HG02938 (cell line): Measurements from ENCODE around the gene MXRA7.
"Not testable (repeated sequence)": the region's sequence is repeated elsewhere in the genome, so short reads cannot be mapped to it uniquely, and the experiment has no call there.

Experiments
- ATAC-seq: cut with Tn5 transposase; IDR thresholded peaks from one replicate; pipeline ENCODE4 v1.9.1; 2021; ENCODE audit warnings: mild to moderate bottlenecking, moderate library complexity; ENCODE audit not compliant: unreplicated experiment

MXRA7 gene

DNA sequence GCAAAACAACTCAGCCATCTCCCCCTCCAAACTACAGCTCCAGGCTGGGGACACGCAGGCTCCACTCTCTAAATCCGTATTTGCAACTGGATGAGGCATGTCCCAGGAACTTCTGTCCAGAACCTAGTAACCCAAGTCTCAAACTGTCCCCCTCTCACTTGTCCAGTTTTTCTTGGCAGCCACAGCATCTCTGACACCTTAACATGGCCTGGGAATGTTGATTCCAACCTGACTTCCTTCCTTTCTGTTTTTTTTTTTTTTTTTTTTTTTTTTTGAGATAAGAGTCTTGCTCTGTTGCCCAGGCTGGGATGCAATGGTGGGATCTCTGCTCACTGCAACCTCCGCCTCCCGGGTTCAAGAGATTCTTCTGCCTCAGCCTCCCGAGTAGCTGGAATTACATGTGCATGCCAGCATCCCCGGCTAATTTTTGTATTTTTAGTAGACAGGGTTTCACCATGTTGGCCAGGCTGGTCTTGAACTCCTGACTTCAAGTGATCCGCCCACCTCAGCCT is 12.2 kb downstream of the MXRA7 start:
- not testable (repeated sequence) for ATAC-seq

DNA sequence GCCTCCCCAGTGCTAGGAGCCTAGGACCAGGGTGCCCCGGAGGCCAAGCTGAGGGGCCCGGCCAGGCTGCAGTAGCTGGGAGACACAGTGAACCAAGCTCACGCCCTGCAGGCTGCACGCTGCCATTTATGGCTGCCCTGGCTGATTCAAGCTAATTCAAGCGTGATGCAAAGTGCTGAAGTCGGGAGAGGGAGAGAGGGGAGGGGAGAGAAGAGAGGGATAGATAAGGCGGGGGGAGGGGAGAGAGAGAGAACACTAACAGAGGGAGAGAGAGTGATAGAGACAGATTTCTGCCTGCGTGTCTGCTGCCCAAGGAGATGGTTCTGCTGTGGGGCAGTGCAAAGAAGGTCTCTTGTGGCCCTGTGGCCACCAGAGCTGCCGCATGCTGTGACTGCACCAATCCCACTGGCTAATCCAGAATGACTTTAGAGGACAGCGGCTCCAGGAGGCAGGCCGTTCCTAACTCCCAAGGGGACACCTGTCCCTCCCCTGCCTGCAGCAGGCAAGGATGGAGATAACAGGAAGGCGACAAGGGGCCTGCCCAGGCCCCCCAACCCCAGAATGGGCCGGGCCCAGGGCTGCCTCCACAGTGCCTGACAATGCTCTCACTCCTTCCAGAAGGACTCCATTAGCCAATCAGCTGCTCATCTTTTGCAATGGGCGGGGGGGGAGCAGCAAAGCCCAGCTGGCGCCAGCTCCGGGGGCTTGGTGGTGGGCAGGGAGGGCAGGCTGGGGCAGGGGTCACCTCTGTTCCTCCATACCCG is 12.9 kb downstream of the MXRA7 start:
- ATAC-seq, result no peak

DNA sequence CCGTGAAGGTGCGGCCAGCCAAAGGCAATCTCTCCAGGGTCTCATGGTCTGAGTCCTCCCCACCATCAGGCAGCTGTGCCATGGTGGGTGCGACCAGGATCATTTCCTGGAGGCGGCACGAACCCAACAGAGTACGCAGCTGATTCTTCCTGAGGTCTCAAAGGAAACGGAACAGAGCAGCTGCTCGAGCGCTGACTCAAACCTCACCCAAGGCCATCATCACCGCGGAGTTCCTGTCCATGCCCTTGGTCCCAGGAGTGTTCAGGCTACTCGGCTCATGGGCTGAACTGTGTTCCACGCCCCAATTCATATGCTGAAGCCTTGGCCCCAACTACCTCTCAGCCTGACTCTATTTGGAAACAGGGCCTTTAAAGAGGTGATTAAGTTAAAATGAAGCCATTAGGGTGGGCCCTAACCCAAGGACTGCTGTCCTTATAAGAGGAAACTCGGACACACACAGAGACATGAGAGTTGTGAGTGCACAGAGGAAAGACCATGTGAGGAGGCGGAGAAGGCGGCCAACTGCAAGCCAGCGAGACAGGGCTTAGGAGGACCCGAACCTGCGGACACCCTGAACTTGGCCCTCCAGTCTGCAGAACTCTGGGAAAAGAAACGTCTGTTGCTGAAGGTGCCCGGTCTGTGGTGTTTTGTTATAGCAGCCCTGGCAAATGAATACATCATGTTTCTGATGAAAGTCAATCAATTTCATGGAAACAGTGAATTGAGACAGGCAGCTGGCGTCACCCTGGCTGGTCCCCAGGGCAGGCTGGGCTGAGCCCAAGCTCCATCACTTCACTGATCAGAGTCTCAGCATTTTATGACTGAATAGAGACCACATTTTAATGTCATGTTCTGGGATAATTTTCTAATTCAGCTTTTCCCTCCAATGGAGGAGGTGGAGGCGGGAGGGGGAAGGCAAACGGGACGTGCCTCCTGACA is 13.7 kb downstream of the MXRA7 start:
- no peak for ATAC-seq

DNA sequence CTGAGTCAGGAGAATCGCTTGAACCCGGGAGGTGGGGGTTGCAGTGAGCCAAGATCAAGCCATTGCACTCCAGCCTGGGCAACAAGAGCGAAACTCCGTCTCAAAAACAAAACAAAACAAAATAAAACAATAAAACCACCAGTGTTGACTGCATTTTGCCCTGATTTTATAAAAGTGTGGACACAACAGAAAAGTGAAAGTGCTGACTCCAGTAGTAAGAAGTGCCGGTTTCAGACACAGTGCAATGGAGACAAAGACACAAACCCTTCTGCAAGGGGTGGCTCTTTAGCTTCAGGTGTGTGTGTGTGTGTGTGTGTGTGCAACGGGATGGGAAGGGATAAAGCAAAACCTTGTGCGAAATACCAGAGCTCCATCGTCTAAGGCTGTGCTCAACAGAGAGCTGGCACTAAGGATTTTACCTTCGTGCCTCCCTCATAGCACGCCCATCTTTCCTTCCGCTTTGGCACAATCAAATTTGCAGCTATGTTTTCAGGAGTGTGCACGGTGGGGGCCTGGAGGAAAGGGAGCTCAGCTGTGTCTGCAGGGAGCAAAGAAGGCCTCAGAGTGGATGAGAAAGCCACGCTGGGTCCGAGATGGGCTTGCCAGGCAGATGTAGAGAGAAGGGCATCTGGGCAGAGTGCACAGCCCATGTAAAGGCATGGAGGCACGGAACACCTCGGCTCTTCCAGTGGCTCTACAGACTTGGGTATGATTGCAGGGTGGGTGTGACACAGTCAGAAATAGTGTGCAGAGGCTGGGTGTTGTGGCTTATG is 15.5 kb downstream of the MXRA7 start:
- ATAC-seq, result no peak

DNA sequence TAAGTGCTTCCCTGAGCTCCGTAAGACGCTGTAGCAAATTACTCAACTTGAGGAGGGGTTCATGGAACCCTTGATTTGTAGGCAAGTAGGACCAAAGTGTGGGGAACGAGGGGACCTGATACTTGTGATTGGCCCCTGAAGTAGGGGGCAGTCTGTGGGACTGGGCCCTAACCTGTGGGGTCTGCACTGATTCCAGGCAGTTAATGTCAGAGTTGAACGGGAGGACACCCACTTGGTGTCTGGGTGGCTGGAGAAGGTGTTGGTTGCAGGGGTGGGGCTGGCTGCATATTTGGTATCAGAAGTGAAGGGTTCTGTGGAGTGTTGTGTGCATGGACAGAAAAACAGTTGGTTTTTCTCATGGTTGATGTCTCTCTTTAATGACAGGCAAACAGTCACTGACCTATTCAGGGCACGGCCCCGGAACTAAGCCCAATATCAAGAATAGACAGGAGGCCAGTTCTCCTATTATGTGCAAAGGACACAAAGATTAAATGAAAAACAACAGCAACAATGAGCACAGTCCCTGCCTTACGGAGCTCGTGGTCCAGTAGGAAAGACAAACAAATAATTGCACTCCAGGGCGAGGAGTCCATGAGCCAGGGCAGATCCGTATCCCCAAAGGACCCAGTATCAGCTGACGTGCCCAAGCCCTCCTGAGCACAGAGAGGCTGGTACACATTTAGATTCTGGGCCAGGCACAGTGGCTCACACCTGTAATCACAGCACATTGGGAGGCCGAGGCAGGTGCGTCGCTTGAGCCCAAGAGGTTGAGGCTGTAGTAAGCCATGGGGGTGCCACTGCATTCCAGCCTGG is 19.2 kb downstream of the MXRA7 start:
- ATAC-seq, result no peak

DNA sequence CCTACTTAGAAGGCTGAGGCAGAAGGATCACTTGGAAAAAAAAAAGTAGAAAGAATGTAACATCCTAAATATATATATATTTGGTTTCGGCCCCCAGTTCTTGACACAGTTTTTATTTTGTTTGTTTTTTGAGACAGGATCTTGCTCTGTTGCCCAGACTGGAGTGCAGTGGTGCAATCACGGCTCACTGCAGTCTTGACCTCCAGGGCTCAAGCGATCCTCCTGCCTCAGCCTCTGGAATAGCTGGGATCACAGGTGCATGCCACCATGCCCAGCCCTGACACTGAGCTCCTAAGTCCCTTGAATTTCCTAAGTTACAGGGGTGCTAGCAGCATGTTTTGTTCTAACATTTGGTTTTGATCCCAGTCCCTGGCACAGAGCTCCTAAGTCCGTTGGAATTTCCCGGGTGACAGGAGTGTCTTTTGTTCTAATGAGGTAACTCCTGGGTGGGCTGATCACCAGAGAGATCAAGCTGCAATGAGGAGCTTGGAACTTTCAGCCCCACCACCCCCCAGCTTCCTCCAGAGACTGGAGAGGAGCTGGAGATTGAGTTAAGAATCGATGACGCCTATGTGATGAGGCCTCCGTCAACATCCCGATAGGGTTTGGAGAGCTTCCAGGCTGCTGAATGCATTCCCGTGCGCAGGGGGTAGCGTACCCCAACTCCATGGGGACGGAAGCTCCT is 20.0 kb downstream of the MXRA7 start:
- ATAC-seq, result no peak

DNA sequence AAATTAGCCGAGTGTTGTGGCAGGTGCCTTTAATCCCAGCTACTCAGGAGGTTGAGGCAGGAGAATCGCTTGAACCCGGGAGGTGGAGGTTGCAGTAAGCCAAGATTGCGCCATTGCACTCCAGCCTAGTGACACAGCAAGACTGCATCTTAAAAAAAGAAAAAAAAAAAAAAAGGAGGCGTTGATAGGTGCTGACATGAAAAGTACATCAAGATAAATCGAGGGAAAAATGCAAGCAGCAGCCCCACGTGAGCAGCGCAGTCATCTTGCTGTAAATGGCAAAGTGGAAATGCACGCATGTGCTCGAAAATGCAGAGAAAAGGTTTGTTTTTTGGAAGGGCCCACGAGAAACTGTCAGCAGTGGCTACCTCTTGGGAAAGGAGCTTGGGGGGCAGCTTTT is 20.9 kb downstream of the MXRA7 start:
- ATAC-seq, result no peak

DNA sequence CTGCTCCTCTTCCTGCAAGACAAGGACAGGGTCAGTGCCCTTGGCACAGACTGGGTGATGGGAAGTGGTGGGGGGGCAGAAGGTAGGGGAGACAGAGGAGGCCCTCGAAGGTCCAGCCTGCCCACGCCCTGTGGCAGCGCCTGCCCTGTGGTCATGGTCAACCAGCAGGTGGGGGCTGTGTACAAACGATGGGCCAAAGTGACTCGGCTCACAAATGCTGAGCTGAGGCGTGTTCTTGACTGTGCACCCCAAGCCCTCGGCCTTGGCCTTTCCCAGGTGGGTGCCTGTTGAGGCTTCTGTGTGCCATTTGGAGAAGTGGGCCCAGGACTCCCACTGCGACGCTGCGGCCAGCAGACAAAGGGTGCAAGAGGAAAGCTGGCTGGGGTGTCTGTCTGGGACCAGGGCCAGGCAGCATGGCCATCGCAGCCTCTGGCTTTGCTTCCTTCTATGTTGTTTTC is 22.6 kb downstream of the MXRA7 start:
- ATAC-seq, result no peak

DNA sequence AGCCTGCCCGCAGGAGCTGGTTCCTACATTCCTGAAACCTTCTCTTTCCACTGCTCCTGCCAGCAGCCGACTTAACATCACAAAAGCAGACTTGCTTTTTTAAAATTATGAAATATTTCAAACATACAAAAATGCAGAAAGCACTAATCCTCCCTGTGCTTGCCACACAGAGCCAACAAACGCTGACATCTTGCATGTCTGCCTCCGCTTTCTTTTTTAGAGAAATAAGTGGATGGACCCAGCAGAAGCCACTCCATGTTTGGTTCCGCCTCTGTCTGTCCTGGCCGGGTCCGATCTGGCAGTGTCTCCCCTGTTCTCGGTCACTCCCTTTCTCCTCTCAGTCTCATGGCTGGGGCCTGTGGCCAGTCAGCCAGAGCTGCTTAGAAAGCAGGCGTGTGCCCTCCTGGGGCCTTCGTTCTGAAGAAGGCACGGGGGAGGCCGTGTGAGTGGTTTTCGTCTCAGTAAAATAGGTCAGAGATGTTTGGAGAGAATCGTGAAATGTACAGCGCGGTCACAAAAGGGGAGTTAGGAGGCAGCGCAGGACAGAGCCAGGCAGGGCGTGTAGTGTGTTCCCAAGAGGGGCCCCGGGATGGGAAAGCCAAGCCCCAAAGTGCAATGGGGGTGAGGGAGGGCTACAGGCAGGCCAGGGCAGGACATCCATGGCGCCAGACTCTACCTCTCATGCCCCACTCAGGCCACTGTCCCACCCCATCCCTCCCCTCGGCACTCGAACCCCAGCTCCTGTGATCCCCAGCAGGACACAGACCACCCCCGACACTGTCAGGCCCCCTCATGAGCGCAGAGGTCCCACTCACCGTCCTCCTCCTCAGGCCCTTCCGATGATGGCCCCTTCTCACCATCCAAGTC is 23.2 kb downstream of the MXRA7 start:
- ATAC-seq, result no peak

DNA sequence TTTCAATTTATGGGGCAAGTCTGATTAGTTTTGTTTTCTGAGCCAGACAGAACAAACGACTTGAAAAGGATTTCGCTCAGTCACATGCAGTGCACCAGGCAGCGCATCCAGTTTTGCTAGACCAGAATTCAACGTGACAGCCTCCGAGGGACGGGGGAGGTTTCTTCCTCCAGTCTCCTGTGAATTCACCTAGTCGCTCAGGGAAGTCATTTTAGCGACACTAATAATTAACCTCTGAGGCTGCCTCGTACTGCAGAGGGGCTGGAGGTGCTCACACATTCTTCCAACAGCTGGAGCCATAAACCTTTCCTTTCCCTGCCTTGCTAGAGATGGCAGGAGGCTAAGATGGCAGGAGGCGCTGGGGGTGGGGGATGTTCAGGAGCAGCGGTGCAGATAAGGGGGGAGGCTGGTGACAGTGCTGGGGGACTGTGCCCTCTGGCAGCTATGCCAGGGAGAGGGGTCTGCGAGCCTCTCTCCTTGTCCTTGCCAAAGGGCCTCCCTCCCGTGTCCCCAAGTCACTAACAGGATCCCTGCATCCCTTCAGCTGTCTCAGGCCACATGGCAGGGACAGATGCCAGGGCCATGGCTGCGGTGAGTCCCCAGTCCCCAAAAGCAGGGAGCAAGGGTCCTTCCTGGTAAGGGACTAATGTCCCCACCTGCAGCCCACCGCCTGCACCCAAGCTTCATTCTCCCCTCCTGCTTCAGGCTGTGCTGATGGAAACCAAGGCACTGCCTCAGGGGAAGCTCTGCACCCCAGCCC is 24.0 kb downstream of the MXRA7 start:
- ATAC-seq, result no peak

DNA sequence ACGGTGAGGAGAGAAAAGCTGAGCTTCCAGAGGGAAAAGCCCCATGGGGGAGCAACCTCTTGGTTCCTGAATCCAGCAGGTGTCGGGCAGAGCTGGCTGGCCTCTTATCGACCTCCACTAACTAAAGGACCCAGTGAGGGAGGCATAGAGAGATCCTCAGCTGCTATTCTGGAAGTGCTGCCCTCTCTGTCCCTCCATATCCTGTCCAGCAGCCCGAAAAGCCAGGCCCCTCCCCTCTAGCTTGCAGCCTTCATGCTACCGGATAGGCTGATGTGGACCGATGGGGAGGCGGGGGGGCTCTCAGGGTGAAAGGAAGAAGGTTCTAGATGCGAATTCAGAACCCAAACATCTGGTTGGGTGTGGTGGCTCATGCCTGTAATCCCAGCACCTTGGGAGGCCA is 24.9 kb downstream of the MXRA7 start:
- no peak for ATAC-seq

DNA sequence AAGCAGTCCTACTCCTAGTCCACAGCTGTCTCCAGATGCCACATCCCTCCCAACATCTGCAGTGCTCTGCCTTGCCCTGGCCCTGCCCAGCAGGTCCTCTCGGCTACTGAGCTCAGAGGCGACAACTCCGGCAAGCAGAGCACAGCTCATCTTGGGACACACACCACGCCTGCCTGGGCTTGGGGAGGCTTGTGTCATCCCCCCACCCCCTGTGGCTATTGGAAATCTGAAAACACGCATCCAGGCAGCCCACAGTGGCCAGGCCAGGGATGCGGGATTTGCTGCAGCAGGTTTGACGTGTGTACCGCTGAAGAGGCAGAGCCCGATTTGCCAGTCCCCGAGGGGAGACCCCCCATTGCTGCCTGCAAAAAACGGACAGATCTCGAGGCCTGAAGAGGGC is 25.4 kb downstream of the MXRA7 start:
- ATAC-seq, result no peak

DNA sequence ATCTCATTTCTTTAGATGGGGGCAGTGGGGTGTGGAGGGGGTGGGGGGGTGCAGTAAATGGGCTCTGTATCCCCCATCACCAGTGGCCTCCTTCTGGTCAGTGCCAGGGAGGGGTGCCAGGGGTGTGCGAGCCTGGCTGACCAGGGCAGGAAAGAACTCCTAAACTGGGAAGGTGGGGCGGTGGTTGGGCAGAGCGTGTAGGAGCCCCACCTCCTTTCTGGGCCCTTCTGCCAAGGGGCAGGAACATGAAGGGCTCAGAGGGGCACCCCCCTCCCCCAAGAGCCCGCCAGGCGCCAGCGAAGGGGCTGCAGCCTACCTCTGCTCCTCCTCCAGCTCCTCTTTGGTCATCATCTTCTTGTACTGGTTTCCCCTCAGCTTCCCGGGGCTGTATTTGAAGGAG is 26.0 kb downstream of the MXRA7 start:
- no peak for ATAC-seq

DNA sequence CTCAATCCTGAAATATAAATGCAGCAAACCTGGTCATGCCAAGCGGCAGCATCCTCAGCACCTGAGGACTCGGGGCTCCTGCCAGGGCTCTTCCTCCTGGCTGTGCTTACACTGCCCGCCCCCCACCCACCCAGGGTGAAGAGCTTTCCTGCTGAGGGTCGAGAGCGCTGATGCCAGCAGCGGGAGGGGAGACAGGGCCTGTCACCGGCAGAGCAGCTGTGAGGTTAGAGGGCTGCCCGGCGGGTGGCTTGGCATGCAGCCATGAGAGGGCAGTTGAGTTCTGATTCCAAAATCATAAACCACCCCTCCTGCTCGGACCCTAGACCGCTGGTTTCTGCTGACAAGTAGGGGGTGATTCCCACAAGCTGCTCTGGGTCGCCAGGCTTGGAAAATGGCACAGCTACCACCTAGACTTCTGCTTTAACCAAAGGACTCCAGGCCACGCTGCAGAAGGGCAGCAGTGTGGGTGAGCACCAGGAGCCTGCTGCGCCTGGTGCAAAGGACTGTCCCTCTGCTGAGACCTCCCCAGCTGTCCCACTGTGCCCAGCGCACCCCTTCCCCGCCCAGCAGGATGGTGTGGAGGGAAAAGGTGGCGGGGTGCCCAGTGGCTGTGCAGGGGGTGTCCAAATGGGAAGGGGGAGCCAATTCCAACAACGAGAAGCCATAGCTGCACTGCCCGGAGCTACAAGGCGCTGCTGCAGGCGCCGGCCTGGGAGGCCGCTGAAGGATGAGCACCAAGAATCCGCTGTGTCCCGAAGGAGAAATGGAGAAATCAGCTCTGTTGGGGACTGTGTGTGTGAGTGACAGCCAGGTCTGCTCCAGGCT is 26.6 kb downstream of the MXRA7 start:
- no peak for ATAC-seq

DNA sequence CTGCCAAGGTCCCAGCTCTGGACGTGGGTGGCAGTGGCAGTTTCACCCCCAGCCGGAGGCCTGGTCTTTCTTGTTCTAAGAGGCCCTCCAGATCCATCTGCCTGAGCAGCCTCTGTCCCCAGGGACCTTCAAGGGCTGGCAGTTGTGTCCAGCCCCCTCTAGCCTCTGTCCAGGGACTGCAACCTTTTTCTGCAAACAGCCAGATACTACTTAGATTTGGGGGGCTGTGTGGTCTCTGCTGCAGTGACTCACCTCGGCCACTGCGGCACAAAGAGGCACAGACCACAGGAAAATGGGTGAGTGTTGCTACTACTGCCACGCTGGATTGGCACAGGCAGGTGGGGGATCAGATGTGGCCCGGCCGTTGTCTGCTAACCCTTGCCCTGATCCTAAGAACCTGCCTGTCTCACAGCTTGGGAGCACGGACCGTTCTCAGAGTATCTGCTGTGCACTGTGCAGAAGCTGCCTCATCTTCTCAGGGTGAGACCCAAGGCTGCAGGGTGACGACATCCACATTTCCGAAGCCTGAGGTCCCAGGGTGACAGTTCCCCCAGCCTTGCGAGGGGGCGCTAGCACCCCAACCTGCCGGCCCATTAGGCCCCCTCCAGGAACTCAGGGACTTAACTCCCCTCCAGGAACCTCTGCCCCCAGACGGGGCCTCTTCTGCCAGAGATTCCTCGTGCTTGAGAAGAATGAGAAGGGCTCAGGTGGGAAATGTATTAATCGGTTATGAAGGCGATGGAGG is 27.6 kb downstream of the MXRA7 start:
- ATAC-seq, result no peak

DNA sequence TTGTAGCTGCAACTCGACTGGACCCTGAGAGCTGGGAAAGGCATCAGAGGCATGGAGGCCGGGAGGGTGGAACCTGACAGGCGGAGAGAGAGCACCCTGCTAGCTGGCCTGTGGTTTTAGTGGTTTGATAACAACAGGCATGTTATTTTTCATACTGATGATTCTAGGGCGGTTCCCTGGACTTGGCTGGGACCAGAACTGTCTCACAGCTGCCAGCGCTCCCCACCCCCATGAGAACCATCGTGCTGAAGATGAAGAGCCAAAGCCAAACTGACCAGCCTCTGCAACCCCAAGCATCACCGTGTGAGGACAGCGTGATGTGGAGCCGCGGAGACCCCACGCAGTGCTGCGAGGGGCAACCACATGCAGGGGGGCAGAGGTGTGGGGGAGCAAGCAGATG is 28.5 kb downstream of the MXRA7 start:
- ATAC-seq, result no peak
